HCT116 (cell line): ENCODE results near the gene SLC16A13.

Source experiments
- CTCF ChIP-seq, 3 experiments: fragments of 200-600 bp in 1 of 3; sonication (generic) in 1 of 3; IDR thresholded peaks in 2 of 3; conservative IDR thresholded peaks in 1 of 3; 2 replicates each; pipeline ENCODE4 v1.5.1; 2012 to 2017; ENCODE audit warnings: low read depth in 2 of 3, low read length in 2 of 3, antibody characterized with exemption in 1 of 3, borderline replicate concordance in 1 of 3, control low read depth in 1 of 3, mild to moderate bottlenecking in 1 of 3, mixed read lengths in 1 of 3, mixed run types in 1 of 3, moderate library complexity in 1 of 3; ENCODE audit not compliant: insufficient read depth in 1 of 3
- EZH2 ChIP-seq: fragments of 200-600 bp; sonication (generic); IDR thresholded peaks from 2 replicates; pipeline ENCODE4 v1.6.1; 2017; ENCODE audit warnings: antibody characterized with exemption, mixed run types
- MAX ChIP-seq: IDR thresholded peaks from 2 replicates; pipeline ENCODE4 v1.6.1; 2012
- POLR2AphosphoS5 ChIP-seq: IDR thresholded peaks from 2 replicates; pipeline ENCODE4 v1.6.1; 2011; ENCODE audit warnings: mild to moderate bottlenecking, low read depth, low read length, moderate library complexity
- TCF7L2 ChIP-seq: IDR thresholded peaks from 2 replicates; pipeline ENCODE4 v1.7.0; 2011; ENCODE audit warnings: borderline replicate concordance, inconsistent platforms; ENCODE audit not compliant: insufficient read depth, insufficient read length; ENCODE audit errors: extremely low read depth

- TF ChIP-seq TCF7L2 (no peak), CTCF (IDR thresholded peaks at IDR 0.05 in 2 of 3, conservative IDR thresholded peaks at IDR 0.05 in 1 of 3; ENCODE audit: borderline replicate concordance in 1 of 3, insufficient read depth in 1 of 3, low read depth in 2 of 3, low read length in 2 of 3) (no peak), POLR2AphosphoS5 (no peak), EZH2 (no peak), MAX (no peak)
These were observed 18.0 kb upstream of the SLC16A13 start for GRCh38 chr17:7017827-7018200.
